Neural progenitor cell (in vitro differentiated cells): ENCODE data around the gene SEMA3D. TPM values are rescaled to one million over a fixed set of nuclear protein-coding genes. Genes with fewer than 3 reads are reported as not detected.
"Not testable (repeated sequence)": the region's sequence is repeated elsewhere in the genome, so short reads cannot be mapped to it uniquely, and the experiment has no call there.

Experiments used
- DNase-seq: peaks from one replicate; pipeline ENCODE4 v3.0.0-alpha.2; 2016; ENCODE audit warnings: low spot score
- H2AFZ ChIP-seq: fragments of 200-600 bp; sonication (generic); replicated peaks from 2 replicates; pipeline ENCODE4 v1.6.1; 2016; ENCODE audit warnings: antibody characterized with exemption
- H3F3A ChIP-seq: fragments of 200-600 bp; sonication (generic); 2 replicates; pipeline ENCODE4 v1.6.1; 2016; ENCODE audit warnings: antibody characterized with exemption, low read depth
- H3K27ac ChIP-seq: fragments of 200-600 bp; sonication (generic); 2 replicates; pipeline ENCODE4 v1.5.1; 2016; ENCODE audit warnings: mild to moderate bottlenecking
- H3K27me3 ChIP-seq: fragments of 200-600 bp; sonication (generic); 2 replicates; pipeline ENCODE4 v1.6.1; 2016; ENCODE audit warnings: mild to moderate bottlenecking, moderate library complexity
- H3K36me3 ChIP-seq: fragments of 200-600 bp; sonication (generic); 2 replicates; pipeline ENCODE4 v1.5.1; 2016
- H3K4me1 ChIP-seq: fragments of 200-600 bp; sonication (generic); 2 replicates; pipeline ENCODE4 v1.6.1; 2016; ENCODE audit warnings: mixed run types
- H3K4me2 ChIP-seq: fragments of 200-600 bp; sonication (generic); 2 replicates; pipeline ENCODE4 v1.6.1; 2016
- H3K4me3 ChIP-seq: fragments of 200-600 bp; sonication (generic); 2 replicates; pipeline ENCODE4 v1.5.1; 2016
- H3K79me2 ChIP-seq: fragments of 200-600 bp; sonication (generic); 2 replicates; pipeline ENCODE4 v1.6.1; 2016; ENCODE audit warnings: low read depth
- H3K9ac ChIP-seq: fragments of 200-600 bp; sonication (generic); 2 replicates; pipeline ENCODE4 v1.6.1; 2016
- H3K9me3 ChIP-seq: fragments of 200-600 bp; sonication (generic); 2 replicates; pipeline ENCODE4 v1.5.1; 2016; ENCODE audit warnings: low read depth
- H4K20me1 ChIP-seq: fragments of 200-600 bp; sonication (generic); 2 replicates; pipeline ENCODE4 v1.6.1; 2016; ENCODE audit warnings: low read depth
- H3K27ac Mint-ChIP-seq: 3 replicates; pipeline ENCODE4 v1.8.0; 2021; ENCODE audit warnings: mixed read lengths
- H3K27me3 Mint-ChIP-seq: 2 replicates; pipeline ENCODE4 v1.8.0; 2022; ENCODE audit warnings: low read depth, mild to moderate bottlenecking, inconsistent platforms, moderate library complexity, mixed read lengths; ENCODE audit not compliant: insufficient read depth
- H3K36me3 Mint-ChIP-seq: 3 replicates; pipeline ENCODE4 v1.8.0; 2021; ENCODE audit warnings: mixed read lengths
- H3K4me1 Mint-ChIP-seq: 3 replicates; pipeline ENCODE4 v1.8.0; 2021; ENCODE audit warnings: mixed read lengths
- H3K4me3 Mint-ChIP-seq: 3 replicates; pipeline ENCODE4 v1.8.0; 2021; ENCODE audit warnings: mild to moderate bottlenecking, moderate library complexity, mixed read lengths
- H3K9me3 Mint-ChIP-seq: 3 replicates; pipeline ENCODE4 v1.8.0; 2020; ENCODE audit warnings: mixed read lengths
- CTCF ChIP-seq: fragments of 200-600 bp; sonication (generic); IDR thresholded peaks from 2 replicates; pipeline ENCODE4 v1.5.1; 2017; ENCODE audit warnings: antibody characterized with exemption, mild to moderate bottlenecking
- EZH2 ChIP-seq: fragments of 200-600 bp; sonication (generic); IDR thresholded peaks from 2 replicates; pipeline ENCODE4 v1.6.1; 2017; ENCODE audit warnings: antibody characterized with exemption, mild to moderate bottlenecking, moderate library complexity
- EZH2phosphoT487 ChIP-seq: fragments of 200-600 bp; sonication (generic); IDR thresholded peaks from 2 replicates; pipeline ENCODE4 v1.6.1; 2017; ENCODE audit warnings: antibody characterized with exemption
- total RNA-seq: library from RNA; depleted of rRNA; stranded (reverse); fragments of >200 nt; gene quantifications from 2 replicates; pipeline ENCODE4 v1.2.3, GENCODE V29; 2015; ENCODE audit warnings: low replicate concordance

SEMA3D gene
- total RNA-seq, 1 donor from 2014 or later = 0.99 TPM

GRCh38 chr7:84997626-84998025 is 189.2 kb downstream of the SEMA3D start:
- no peaks in the 10 kb centered on the region for H3F3A ChIP-seq
- peaks cover 4% of the 10 kb centered on the region for H3K9me3 Mint-ChIP-seq

GRCh38 chr7:84992954-84993353 is 193.9 kb downstream of the SEMA3D start:
- H3K4me3 Mint-ChIP-seq, H3K4me3 ChIP-seq, H3K4me1 Mint-ChIP-seq, H3F3A ChIP-seq, H3K27ac ChIP-seq, H3K9ac ChIP-seq, H3K9me3 ChIP-seq, H3K27me3 Mint-ChIP-seq, DNase-seq, H3K4me2 ChIP-seq, H3K4me1 ChIP-seq, H3K79me2 ChIP-seq, H3K36me3 Mint-ChIP-seq, H4K20me1 ChIP-seq, H3K27me3 ChIP-seq, H3K27ac Mint-ChIP-seq, H3K9me3 Mint-ChIP-seq, H2AFZ ChIP-seq, H3K36me3 ChIP-seq: not testable (repeated sequence)

More at GRCh38 chr7:84997626-84998025, 189.2 kb downstream of the SEMA3D start:
- TF ChIP-seq EZH2phosphoT487 (no peak), EZH2 (no peak), CTCF (no peak)
- Histone ChIP-seq H4K20me1 (no peaks in the 10 kb centered on the region), H3K27ac (no peak overlapping the region), H3K27me3 (no peaks in the 10 kb centered on the region), H3K9ac (no peak overlapping the region), H3K4me1 (no peaks in the 10 kb centered on the region), H3K9me3 (no peaks in the 10 kb centered on the region), H3K79me2 (no peaks in the 10 kb centered on the region), H3K4me2 (no peak overlapping the region), H2AFZ (no peak overlapping the region), H3K4me3 (no peak overlapping the region), H3K36me3 (no peaks in the 10 kb centered on the region)
- no peak overlapping the region for H3K27ac Mint-ChIP-seq
- peaks cover 2% of the 10 kb centered on the region for H3K36me3 Mint-ChIP-seq
- peaks cover 18% of the 10 kb centered on the region for H3K4me1 Mint-ChIP-seq
- H3K4me3 Mint-ChIP-seq = no peak overlapping the region
- DNase-seq = no peak
- no peaks in the 10 kb centered on the region for H3K27me3 Mint-ChIP-seq

GRCh38 chr7:84985073-84985784 is 201.6 kb downstream of the SEMA3D start:
- no peak for TF ChIP-seq EZH2
- no peak for TF ChIP-seq CTCF
- no peak for TF ChIP-seq EZH2phosphoT487
- H3K36me3 ChIP-seq = no peaks in the 10 kb centered on the region
- no peak overlapping the region for H2AFZ ChIP-seq
- H3K36me3 Mint-ChIP-seq = no peaks in the 10 kb centered on the region
- no peak overlapping the region for H3K27ac Mint-ChIP-seq
- H3K9me3 ChIP-seq = no peaks in the 10 kb centered on the region
- no peaks in the 10 kb centered on the region for H3K79me2 ChIP-seq
- H3K9ac ChIP-seq = no peak overlapping the region
- H4K20me1 ChIP-seq = no peaks in the 10 kb centered on the region
- no peaks in the 10 kb centered on the region for H3K27me3 ChIP-seq
- no peak overlapping the region for H3K4me3 ChIP-seq
- H3K4me1 ChIP-seq = no peaks in the 10 kb centered on the region
- H3K27ac ChIP-seq = no peak overlapping the region
- H3K9me3 Mint-ChIP-seq = no peaks in the 10 kb centered on the region
- H3K4me2 ChIP-seq = no peak overlapping the region
- H3F3A ChIP-seq = no peaks in the 10 kb centered on the region
- H3K4me1 Mint-ChIP-seq = no peaks in the 10 kb centered on the region
- H3K4me3 Mint-ChIP-seq = no peak overlapping the region
- no peaks in the 10 kb centered on the region for H3K27me3 Mint-ChIP-seq
- DNase-seq = no peak

GRCh38 chr7:84982199-84982598 is 204.7 kb downstream of the SEMA3D start:
- Histone ChIP-seq H3K4me3 (no peak overlapping the region), H3K36me3 (no peaks in the 10 kb centered on the region), H3F3A (no peaks in the 10 kb centered on the region), H2AFZ (no peak overlapping the region), H3K27me3 (no peaks in the 10 kb centered on the region), H4K20me1 (no peaks in the 10 kb centered on the region), H3K4me2 (no peak overlapping the region), H3K9ac (no peak overlapping the region), H3K79me2 (no peaks in the 10 kb centered on the region), H3K9me3 (no peaks in the 10 kb centered on the region), H3K4me1 (no peaks in the 10 kb centered on the region), H3K27ac (no peak overlapping the region)
- no peak for DNase-seq
- H3K4me1 Mint-ChIP-seq = no peaks in the 10 kb centered on the region
- H3K9me3 Mint-ChIP-seq = no peaks in the 10 kb centered on the region
- no peak overlapping the region for H3K27ac Mint-ChIP-seq
- H3K4me3 Mint-ChIP-seq = no peak overlapping the region
- no peak for TF ChIP-seq EZH2
- TF ChIP-seq CTCF = no peak
- no peak for TF ChIP-seq EZH2phosphoT487
- H3K36me3 Mint-ChIP-seq = no peaks in the 10 kb centered on the region
- no peaks in the 10 kb centered on the region for H3K27me3 Mint-ChIP-seq
